B cell (primary cell): ENCODE results near the gene VPS39. TPM values are rescaled to one million over a fixed set of nuclear protein-coding genes. Genes with fewer than 3 reads are reported as not detected.

Source experiments
- ATAC-seq: fragments of 200-7000 bp; cut with Tn5 transposase; one replicate; pipeline ENCODE4 v1.10.0; 2021; ENCODE audit warnings: low read depth, mild to moderate bottlenecking, moderate number of reproducible peaks, moderate library complexity
- CTCF ChIA-PET: fragments of 350-600 bp; sonication (Branson Sonifier 250); formaldehyde crosslinking; loops from one replicate; lab custom pipeline; 2021; ENCODE audit warnings: antibody characterized with exemption, inconsistent platforms; lab: Charles Lee
- POLR2A ChIA-PET: fragments of 350-600 bp; sonication (Branson Sonifier 250); formaldehyde crosslinking; loops from one replicate; lab custom pipeline; 2021; ENCODE audit warnings: antibody characterized with exemption; lab: Charles Lee
- DNase-seq: peaks from one replicate; pipeline ENCODE4 v3.0.0; 2013
- H2AFZ ChIP-seq: 2 replicates; pipeline ENCODE4 v1.6.1; 2012; ENCODE audit warnings: mild to moderate bottlenecking, low read depth, low read length; ENCODE audit not compliant: insufficient read depth, poor library complexity, severe bottlenecking
- H3K27ac ChIP-seq, 2 donors: 1 replicate in 1 of 2; 2 replicates in 1 of 2; pipeline ENCODE4 v1.5.1; 2012 to 2013; ENCODE audit warnings: low read length in 2 of 2, mild to moderate bottlenecking in 2 of 2, moderate library complexity in 1 of 2
- H3K27me3 ChIP-seq, 4 experiments: fragments of 200-600 bp in 1 of 4; sonication (generic) in 1 of 4; replicated peaks in 1 of 4; 1 replicate in 2 of 4; 2 replicates in 2 of 4; pipeline versions ENCODE4 v1.6.1 to v1.7.0; 2013 to 2016; ENCODE audit warnings: low read length in 3 of 4, mild to moderate bottlenecking in 2 of 4, mixed read lengths in 1 of 4, moderate library complexity in 1 of 4; ENCODE audit not compliant: insufficient read depth in 4 of 4, control insufficient read depth in 3 of 4; ENCODE audit errors: control extremely low read depth in 1 of 4
- H3K36me3 ChIP-seq, 2 experiments: replicated peaks in 1 of 2; 1 replicate in 1 of 2; 2 replicates in 1 of 2; pipeline versions ENCODE4 v1.6.1 to v1.7.1; 2013; ENCODE audit warnings: low read length in 1 of 2; ENCODE audit not compliant: insufficient read depth in 2 of 2, control insufficient read depth in 1 of 2; ENCODE audit errors: control extremely low read depth in 1 of 2, extremely low read depth in 1 of 2
- H3K4me1 ChIP-seq, 2 donors: fragments of 200-600 bp in 1 of 2; sonication (generic) in 1 of 2; 1 replicate in 1 of 2; 2 replicates in 1 of 2; pipeline versions ENCODE4 v1.5.1 to v1.6.1; 2013 to 2017; ENCODE audit warnings: low read length in 2 of 2; ENCODE audit not compliant: control insufficient read depth in 2 of 2, insufficient read depth in 2 of 2
- H3K4me2 ChIP-seq: replicated peaks from 2 replicates; pipeline ENCODE3; 2012; ENCODE audit warnings: mild to moderate bottlenecking, low read depth, low read length; ENCODE audit not compliant: poor library complexity, severe bottlenecking
- H3K4me3 ChIP-seq, 5 experiments: fragments of 200-600 bp in 1 of 5; sonication (generic) in 1 of 5; 1 replicate in 3 of 5; 2 replicates in 2 of 5; pipeline versions ENCODE4 v1.5.1 to v1.7.0; 2011 to 2016; ENCODE audit warnings: low read length in 4 of 5, mild to moderate bottlenecking in 4 of 5, low read depth in 2 of 5, control low read depth in 1 of 5, moderate library complexity in 1 of 5; ENCODE audit not compliant: insufficient read depth in 1 of 5; ENCODE audit errors: control extremely low read depth in 1 of 5, extremely low read depth in 1 of 5
- H3K79me2 ChIP-seq: fragments of 200-600 bp; sonication (generic); one replicate; pipeline ENCODE4 v1.6.0; 2016; ENCODE audit warnings: low read length; ENCODE audit not compliant: control insufficient read depth, insufficient read depth
- H3K9ac ChIP-seq: fragments of 200-600 bp; sonication (generic); 2 replicates; pipeline ENCODE4 v1.6.1; 2017; ENCODE audit warnings: mild to moderate bottlenecking, low read length, moderate library complexity
- H3K9me3 ChIP-seq, 3 donors: one replicate each; pipeline versions ENCODE4 v1.6.1 to v1.7.1; 2013; ENCODE audit warnings: low read length in 2 of 3; ENCODE audit not compliant: control insufficient read depth in 2 of 3, insufficient read depth in 1 of 3; ENCODE audit errors: control extremely low read depth in 1 of 3
- H4K20me1 ChIP-seq: 2 replicates; pipeline ENCODE4 v1.6.0; 2012; ENCODE audit warnings: mild to moderate bottlenecking, low read length; ENCODE audit not compliant: insufficient read depth, control insufficient read depth, poor library complexity, severe bottlenecking
- H3K27ac Mint-ChIP-seq: one replicate; pipeline ENCODE4 v1.8.0; 2021; ENCODE audit warnings: mixed read lengths
- H3K27me3 Mint-ChIP-seq: one replicate; pipeline ENCODE4 v1.8.0; 2021; ENCODE audit warnings: mixed read lengths
- H3K4me1 Mint-ChIP-seq: one replicate; pipeline ENCODE4 v1.8.0; 2021; ENCODE audit warnings: mixed read lengths
- H3K4me3 Mint-ChIP-seq: one replicate; pipeline ENCODE4 v1.8.0; 2021; ENCODE audit warnings: mixed read lengths
- H3K9me3 Mint-ChIP-seq: one replicate; pipeline ENCODE4 v1.8.0; 2022; ENCODE audit warnings: mixed read lengths; ENCODE audit not compliant: insufficient read depth
- CTCF ChIP-seq: fragments of 200-600 bp; IDR thresholded peaks from one replicate; pipeline ENCODE4 v1.8.0; 2022; ENCODE audit warnings: antibody characterized with exemption, mild to moderate bottlenecking
- EZH2 ChIP-seq: IDR thresholded peaks from 2 replicates; pipeline ENCODE4 v1.6.1; 2012; ENCODE audit warnings: borderline replicate concordance, low read depth, mild to moderate bottlenecking, moderate library complexity, low read length; ENCODE audit not compliant: insufficient read depth, poor library complexity, severe bottlenecking
- WGBS: methylation state at CpG from one replicate; pipeline ENCODE4 v1.1.5; 2013; ENCODE audit warnings: missing lambda C conversion rate; ENCODE audit not compliant: insufficient coverage; 5-methylcytosine and 5-hydroxymethylcytosine counted together
- intact Hi-C: fragments of 100-400 bp; cut with micrococcal nuclease; formaldehyde crosslinking; loops from one replicate; pipeline ENCODE4 v1.10.0; 2022
- polyA plus RNA-seq: library from polyadenylated mRNA; depleted of rRNA; stranded (reverse); fragments of >200 nt; gene quantifications from 2 replicates; pipeline ENCODE4 v1.2.3, GENCODE V29; 2012
- total RNA-seq, 2 donors: library from RNA; stranded (reverse); fragments of 120-200 nt in 1 of 2; gene quantifications; 1 replicate in 1 of 2; 2 replicates in 1 of 2; pipeline versions ENCODE4 v1.2.3 to v1.2.4, GENCODE V29; 2013 to 2022

VPS39 gene
- total and polyA plus RNA-seq, 2 donors (not counting 1 experiment from before 2014, with no cell fraction given) = 82.8 to 145 TPM

- no peaks in the 10 kb centered on the region for H3K27me3 ChIP-seq
- H3K9me3 ChIP-seq = no peaks in the 10 kb centered on the region
- H3K79me2 ChIP-seq = no peaks in the 10 kb centered on the region
- Mint-ChIP-seq H3K27ac (no peak overlapping the region), H3K9me3 (no peaks in the 10 kb centered on the region), H3K27me3 (peaks cover 4% of the 10 kb centered on the region), H3K4me3 (no peak overlapping the region), H3K4me1 (no peaks in the 10 kb centered on the region)
- H3K9ac ChIP-seq = no peak overlapping the region
- no peak for TF ChIP-seq EZH2
- TF ChIP-seq CTCF = no peak
- POLR2A ChIA-PET = no interaction called here
- H4K20me1 ChIP-seq = no peaks in the 10 kb centered on the region
- no peak overlapping the region for H3K4me3 ChIP-seq
- H3K27ac ChIP-seq = no peak overlapping the region
- H2AFZ ChIP-seq = no peak overlapping the region
- WGBS = 86% methylated on average over 3 of the region's 3 CpGs
- intact Hi-C loops = no loop called here
- H3K36me3 ChIP-seq = no peaks in the 10 kb centered on the region
- ATAC-seq (no peak), DNase-seq (no peak)
- H3K4me2 ChIP-seq = no peak overlapping the region
- H3K4me1 ChIP-seq = no peaks in the 10 kb centered on the region
- CTCF ChIA-PET = interaction anchor here (1.3 to 2.0 kb wide), 6 partner anchors 13 to 149 kb away, joined by 3 to 8 read pairs (median 4); no protein-coding TSS in a partner anchor
Observed at GRCh38 chr15:42138968-42139386, 69.1 kb downstream of the VPS39 start.

GRCh38 chr15:42138411-42138810 lies 69.7 kb downstream of the VPS39 start:
- Histone ChIP-seq H3K4me3 (no peak overlapping the region), H3K9me3 (no peaks in the 10 kb centered on the region), H2AFZ (no peak overlapping the region), H3K27me3 (no peaks in the 10 kb centered on the region), H3K36me3 (no peaks in the 10 kb centered on the region), H3K27ac (no peak overlapping the region), H3K79me2 (no peaks in the 10 kb centered on the region), H3K4me2 (no peak overlapping the region), H3K4me1 (no peaks in the 10 kb centered on the region), H4K20me1 (no peaks in the 10 kb centered on the region), H3K9ac (no peak overlapping the region)
- TF ChIP-seq EZH2 (no peak), CTCF (no peak)
- intact Hi-C loops = no loop called here
- Mint-ChIP-seq H3K4me1 (no peaks in the 10 kb centered on the region), H3K4me3 (no peak overlapping the region), H3K27me3 (peaks cover 4% of the 10 kb centered on the region), H3K9me3 (no peaks in the 10 kb centered on the region), H3K27ac (no peak overlapping the region)
- DNase-seq (no peak), ATAC-seq (no peak)
- WGBS = 89% methylated on average over 4 of the region's 4 CpGs
- POLR2A ChIA-PET = no interaction called here
- CTCF ChIA-PET = interaction anchor here (1.3 to 2.0 kb wide), 6 partner anchors 13 to 149 kb away, joined by 3 to 8 read pairs (median 4); no protein-coding TSS in a partner anchor
